Measurements from ENCODE around the gene LHFPL6.
A peak's percentile ranks its signal among the peaks of the same experiment; 100 is the strongest.

Gene LHFPL6

GRCh38 chr13:39452834-39453233 is 150.2 kb downstream of the LHFPL6 start:
- TF ChIP-seq CTCF (IDR thresholded peaks at IDR 0.05; ENCODE audit: insufficient read depth, low read depth, low read length, missing control alignments) = no peak
- no peak overlapping the region for H3K4me3 ChIP-seq (ENCODE audit: low read length)
- DNase-seq (ENCODE audit: low read depth) = no peak

- no peak overlapping the region for H3K4me3 ChIP-seq (ENCODE audit: low read length)
- no peak for TF ChIP-seq CTCF (IDR thresholded peaks at IDR 0.05; ENCODE audit: insufficient read depth, low read depth, low read length, missing control alignments)
- DNase-seq (ENCODE audit: low read depth) = no peak
These were observed 150.6 kb downstream of the LHFPL6 start for GRCh38 chr13:39452417-39452816.

GRCh38 chr13:39451860-39452301 is 151.1 kb downstream of the LHFPL6 start:
- TF ChIP-seq CTCF (IDR thresholded peaks at IDR 0.05; ENCODE audit: insufficient read depth, low read depth, low read length, missing control alignments) = no peak
- DNase-seq (ENCODE audit: low read depth) = no peak
- no peak overlapping the region for H3K4me3 ChIP-seq (ENCODE audit: low read length)

GRCh38 chr13:39451301-39451700 is 151.7 kb downstream of the LHFPL6 start:
- peak; percentile 49 for DNase-seq (ENCODE audit: low read depth)
- H3K4me3 ChIP-seq (ENCODE audit: low read length) = no peak overlapping the region
- TF ChIP-seq CTCF (IDR thresholded peaks at IDR 0.05; ENCODE audit: insufficient read depth, low read depth, low read length, missing control alignments) = no peak

GRCh38 chr13:39450176-39450575 is 152.8 kb downstream of the LHFPL6 start:
- TF ChIP-seq CTCF (IDR thresholded peaks at IDR 0.05; ENCODE audit: insufficient read depth, low read depth, low read length, missing control alignments) = no peak
- DNase-seq (ENCODE audit: low read depth) = no peak
- H3K4me3 ChIP-seq (ENCODE audit: low read length) = no peak overlapping the region

GRCh38 chr13:39448834-39449233 is 154.2 kb downstream of the LHFPL6 start:
- no peak for TF ChIP-seq CTCF (IDR thresholded peaks at IDR 0.05; ENCODE audit: insufficient read depth, low read depth, low read length, missing control alignments)
- DNase-seq (ENCODE audit: low read depth) = no peak
- H3K4me3 ChIP-seq (ENCODE audit: low read length) = no peak overlapping the region

- no peak for DNase-seq (ENCODE audit: low read depth)
- no peak for TF ChIP-seq CTCF (IDR thresholded peaks at IDR 0.05; ENCODE audit: insufficient read depth, low read depth, low read length, missing control alignments)
- H3K4me3 ChIP-seq (ENCODE audit: low read length) = no peak overlapping the region
These were observed 156.1 kb downstream of the LHFPL6 start for GRCh38 chr13:39446865-39447264.
